HG02571 (cell line): ENCODE results near the gene RPL23.

Experiments used
- ATAC-seq: cut with Tn5 transposase; IDR thresholded peaks from one replicate; pipeline ENCODE4 v1.9.1; 2021; ENCODE audit warnings: mild to moderate bottlenecking, moderate library complexity; ENCODE audit not compliant: unreplicated experiment

Gene RPL23

GRCh38 chr17:38853292-38854219, at the start of gene RPL23:
RPL23 (minus strand) TSS chr17:38853721; CDS start chr17:38853710, 11 bp downstream.
- peak; percentile 85 for ATAC-seq

- no peak for ATAC-seq
Observed at GRCh38 chr17:38900978-38901656, 47.6 kb upstream of the RPL23 start.

GRCh38 chr17:38899421-38899820, 45.9 kb upstream of the RPL23 start:
- no peak for ATAC-seq

- ATAC-seq: peak; percentile 75
Observed at GRCh38 chr17:38898812-38899348, 45.4 kb upstream of the RPL23 start.

- ATAC-seq: no peak
Observed at GRCh38 chr17:38898291-38898679, 44.8 kb upstream of the RPL23 start.

GRCh38 chr17:38897671-38898290, 44.3 kb upstream of the RPL23 start:
- no peak for ATAC-seq

GRCh38 chr17:38897176-38897575, 43.7 kb upstream of the RPL23 start:
- no peak for ATAC-seq

- no peak for ATAC-seq
Observed at GRCh38 chr17:38896346-38896954, 42.9 kb upstream of the RPL23 start.

GRCh38 chr17:38894276-38894675, 40.8 kb upstream of the RPL23 start:
- ATAC-seq: no peak

- no peak for ATAC-seq
Observed at GRCh38 chr17:38893607-38894006, 40.1 kb upstream of the RPL23 start.

GRCh38 chr17:38893113-38893512, 39.6 kb upstream of the RPL23 start:
- no peak for ATAC-seq

GRCh38 chr17:38892620-38893019, 39.1 kb upstream of the RPL23 start:
- ATAC-seq: no peak

GRCh38 chr17:38892083-38892482, 38.6 kb upstream of the RPL23 start:
- ATAC-seq: no peak

- no peak for ATAC-seq
Observed at GRCh38 chr17:38891441-38891840, 37.9 kb upstream of the RPL23 start.

GRCh38 chr17:38890410-38890746, 36.9 kb upstream of the RPL23 start:
- ATAC-seq: no peak

GRCh38 chr17:38889745-38890409, 36.4 kb upstream of the RPL23 start:
- no peak for ATAC-seq

GRCh38 chr17:38888842-38889241, 35.3 kb upstream of the RPL23 start:
- no peak for ATAC-seq

GRCh38 chr17:38886643-38887010, 33.1 kb upstream of the RPL23 start:
- ATAC-seq: no peak

- ATAC-seq: no peak
Observed at GRCh38 chr17:38885728-38886642, 32.5 kb upstream of the RPL23 start.
